GM12878 (cell line): ENCODE measurements around the gene FITM1. TPM values are rescaled to one million over a fixed set of nuclear protein-coding genes. Genes with fewer than 3 reads are reported as not detected.

ENCODE experiments used
- ATAC-seq: fragments of 200-7000 bp; cut with Tn5 transposase; 3 replicates; pipeline ENCODE4 v1.9.1; 2020; ENCODE audit warnings: mild to moderate bottlenecking, moderate library complexity
- BruUV-seq: library from RNA; stranded (reverse); fragments of 400-500 nt; replicated peaks from 2 replicates; lab custom pipeline; 2021; lab: Mats Ljungman, UMichigan
- CTCF ChIA-PET: fragments of 300-600 bp; sonication (Branson Sonifier 250); formaldehyde crosslinking; extraction: SDS; loops from one replicate; lab custom pipeline; 2021; ENCODE audit warnings: inconsistent platforms; lab: Yijun Ruan, JAX
- POLR2A ChIA-PET: fragments of 350-600 bp; formaldehyde crosslinking; extraction: SDS; loops from one replicate; lab custom pipeline; 2021; ENCODE audit warnings: inconsistent platforms; lab: Charles Lee
- RAD21 ChIA-PET: fragments of 300-600 bp; sonication (Branson Sonifier 250); formaldehyde crosslinking; loops from one replicate; lab custom pipeline; 2023; ENCODE audit warnings: antibody characterized with exemption; ENCODE audit not compliant: unreplicated experiment; lab: Charles Lee
- SMC1A ChIA-PET: fragments of 300-600 bp; sonication (Branson Sonifier 250); formaldehyde crosslinking; loops from one replicate; lab custom pipeline; 2023; ENCODE audit not compliant: unreplicated experiment, uncharacterized antibody; lab: Charles Lee
- DNase-seq: peaks from one replicate; pipeline ENCODE4 v3.0.0-alpha.2; 2011; ENCODE audit warnings: low read depth, low spot score
- FAIRE-seq: peaks from 3 replicates; lab custom pipeline; 2011; peaks lifted over from hg19 to GRCh38; lab: Jason Lieb, UNC
- H2AFZ ChIP-seq: 2 replicates; pipeline ENCODE4 v1.6.0; 2011; ENCODE audit warnings: low read depth, low read length, control low read depth; ENCODE audit not compliant: control insufficient read depth
- H3K27ac ChIP-seq: 2 replicates; pipeline ENCODE4 v1.5.1; 2011; ENCODE audit warnings: control low read depth; ENCODE audit not compliant: control insufficient read depth, insufficient read depth
- H3K27me3 ChIP-seq, 2 experiments: replicated peaks in 1 of 2; 2 replicates each; pipeline versions ENCODE4 v1.6.0 to v1.6.1; 2011; ENCODE audit warnings: low read length in 1 of 2; ENCODE audit not compliant: control insufficient read depth in 2 of 2, insufficient read depth in 2 of 2
- H3K36me3 ChIP-seq, 2 experiments: 2 replicates each; pipeline ENCODE4 v1.5.1; 2011; ENCODE audit warnings: low read length in 1 of 2; ENCODE audit not compliant: control insufficient read depth in 2 of 2, insufficient read depth in 2 of 2
- H3K4me1 ChIP-seq: 2 replicates; pipeline ENCODE4 v1.6.1; 2011; ENCODE audit warnings: mild to moderate bottlenecking, low read length, moderate library complexity, mixed read lengths; ENCODE audit not compliant: control insufficient read depth, insufficient read depth
- H3K4me2 ChIP-seq: 2 replicates; pipeline ENCODE4 v1.6.0; 2011; ENCODE audit warnings: control low read depth; ENCODE audit not compliant: control insufficient read depth, insufficient read depth
- H3K4me3 ChIP-seq: fragments of 200-600 bp; sonication (generic); 2 replicates; pipeline ENCODE4 v1.5.1; 2016
- H3K79me2 ChIP-seq: 2 replicates; pipeline ENCODE4 v1.6.0; 2011; ENCODE audit warnings: low read length; ENCODE audit not compliant: control insufficient read depth, insufficient read depth
- H3K9ac ChIP-seq: 2 replicates; pipeline ENCODE4 v1.8.0; 2011; ENCODE audit warnings: low read length, control low read depth, mixed read lengths; ENCODE audit not compliant: control insufficient read depth, insufficient read depth
- H3K9me3 ChIP-seq: replicated peaks from 3 replicates; pipeline ENCODE4 v1.5.1; 2011; ENCODE audit warnings: mild to moderate bottlenecking, low read length; ENCODE audit not compliant: control insufficient read depth, insufficient read depth
- H4K20me1 ChIP-seq: 2 replicates; pipeline ENCODE4 v1.6.0; 2011; ENCODE audit not compliant: control insufficient read depth, insufficient read depth
- BRCA1 ChIP-seq: IDR thresholded peaks from 2 replicates; pipeline ENCODE4 v1.6.1; 2011; ENCODE audit warnings: low read depth, low read length, improper control_type of control experiment
- EZH2 ChIP-seq: IDR thresholded peaks from 2 replicates; pipeline ENCODE4 v1.6.1; 2012; ENCODE audit warnings: low read depth, mild to moderate bottlenecking, control low read depth, inconsistent platforms, low read length, borderline replicate concordance; ENCODE audit not compliant: control insufficient read depth
- IRF4 ChIP-seq: IDR thresholded peaks from 2 replicates; pipeline ENCODE4 v1.6.1; 2011; ENCODE audit warnings: low read depth, low read length
- RAD51 ChIP-seq: fragments of 450-650 bp; IDR thresholded peaks from 2 replicates; pipeline ENCODE4 v1.6.1; 2016; ENCODE audit warnings: moderate library complexity, mild to moderate bottlenecking, inconsistent platforms
- RB1 ChIP-seq: fragments of 450-650 bp; formaldehyde crosslinking; IDR thresholded peaks from 2 replicates; pipeline ENCODE4 v1.6.1; 2017; ENCODE audit warnings: mild to moderate bottlenecking, borderline replicate concordance
- SIN3A ChIP-seq: IDR thresholded peaks from 2 replicates; pipeline ENCODE4 v1.6.1; 2012; ENCODE audit warnings: low read depth, low read length, improper control_type of control experiment
- SREBF2 ChIP-seq: IDR thresholded peaks from 2 replicates; pipeline ENCODE4 v1.6.1; 2012; ENCODE audit warnings: mild to moderate bottlenecking, low read length
- SUPT20H ChIP-seq: IDR thresholded peaks from 2 replicates; pipeline ENCODE4 v1.6.1; 2011; ENCODE audit warnings: low read depth, mild to moderate bottlenecking, low read length, moderate library complexity, borderline replicate concordance; ENCODE audit not compliant: control insufficient read depth
- TCF3 ChIP-seq: IDR thresholded peaks from 2 replicates; pipeline ENCODE4 v1.6.1; 2012; ENCODE audit warnings: low read depth, mild to moderate bottlenecking, low read length, borderline replicate concordance; ENCODE audit not compliant: insufficient read depth
- YY1 ChIP-seq: IDR thresholded peaks from 2 replicates; pipeline ENCODE4 v1.6.1; 2011; ENCODE audit warnings: low read depth, mild to moderate bottlenecking, low read length
- ZNF217 ChIP-seq: fragments of 450-650 bp; IDR thresholded peaks from 2 replicates; pipeline ENCODE4 v1.6.1; 2017; ENCODE audit warnings: antibody characterized with exemption, mild to moderate bottlenecking
- ZNF687 ChIP-seq: fragments of 450-650 bp; IDR thresholded peaks from 2 replicates; pipeline ENCODE4 v1.6.1; 2017; ENCODE audit warnings: mild to moderate bottlenecking, moderate library complexity
- WGBS: methylation state at CpG from one replicate; pipeline ENCODE4 v1.1.6; 2016; ENCODE audit warnings: low lambda C conversion rate; ENCODE audit not compliant: insufficient replicate concordance, insufficient coverage; ENCODE audit errors: missing lambda C conversion rate; 5-methylcytosine and 5-hydroxymethylcytosine counted together
- in situ Hi-C: fragments of 300-500 bp; cut with MboI; formaldehyde crosslinking; loops from 9 replicates; pipeline ENCODE4 v1.14.3; 2018; ENCODE audit warnings: mixed read lengths
- intact Hi-C: fragments of 100-400 bp; cut with micrococcal nuclease; formaldehyde crosslinking; loops from one replicate; pipeline ENCODE4 v1.14.2; 2022; ENCODE audit not compliant: unreplicated experiment
- polyA plus RNA-seq, 11 experiments: library from polyadenylated mRNA; depleted of rRNA in 4 of 11; unstranded in 6 of 11; stranded (reverse) in 5 of 11; fragments of >200 nt; fragmentation: Nextera tagmentation in 4 of 11; fragmentation: Illumina TruSeq in 1 of 11; extraction: Ambion mirVana in 4 of 11; extraction: Trizol in 1 of 11; gene quantifications; 1 replicate in 1 of 11; 2 replicates in 10 of 11; pipeline versions ENCODE4 v1.2.1 to v1.2.3, GENCODE V29; 2011 to 2016; ENCODE audit warnings: inconsistent platforms in 2 of 11, missing spikeins in 2 of 11, low read depth in 1 of 11
- total RNA-seq, 4 experiments: library from RNA; depleted of rRNA in 3 of 4; stranded (reverse); fragments of >200 nt in 3 of 4; fragmentation: Illumina TruSeq in 1 of 4; extraction: Trizol in 1 of 4; gene quantifications; 2 replicates each; pipeline versions ENCODE4 v1.2.1 to v1.2.3, GENCODE V29; 2013 to 2021
- TF ChIP-seq, protein P1 (sequence below): fragments of 450-650 bp; formaldehyde crosslinking; IDR thresholded peaks from 2 replicates; pipeline ENCODE4 v1.5.0; 2022; ENCODE audit warnings: mild to moderate bottlenecking, missing genetic modification characterization
- TF ChIP-seq, protein P2 (sequence below): fragments of 450-650 bp; IDR thresholded peaks from 2 replicates; pipeline ENCODE4 v1.6.1; 2017; ENCODE audit warnings: antibody characterized with exemption, mild to moderate bottlenecking, moderate library complexity

Gene FITM1
- total and polyA plus RNA-seq, 10 of the 15 experiments (the other 5 are each of a cell fraction or from before 2014, with no cell fraction given) = 0.11 to 1.9 (median 0.45) TPM; not detected in 2

DNA sequence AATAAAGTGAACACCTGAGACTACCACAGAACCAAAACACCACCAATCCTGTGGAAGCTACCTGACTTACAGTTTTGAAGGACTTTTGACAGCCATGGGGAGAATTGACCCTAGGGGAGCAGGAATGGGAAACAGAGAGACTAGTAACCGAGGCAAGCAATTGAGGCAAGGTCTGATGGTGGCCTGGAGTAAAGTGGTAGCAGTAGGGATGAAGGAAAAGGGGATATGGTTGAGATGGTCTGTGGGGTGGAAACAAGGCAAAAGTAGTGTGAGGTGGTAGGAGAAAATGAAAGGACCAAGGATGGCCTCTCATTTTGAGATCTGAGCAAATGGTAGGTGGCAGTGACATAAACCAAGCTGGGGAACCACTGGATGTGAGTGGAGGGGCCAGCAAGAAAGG is 26.4 kb downstream of the FITM1 start:
- ChIA-PET CTCF (interaction anchor here (0.6 kb wide), 1 partner anchor 20 kb away, joined by 5 read pairs; no protein-coding TSS in a partner anchor), SMC1A (interaction anchor here (0.7 kb wide), 1 partner anchor 50 kb away, joined by 3 read pairs; no protein-coding TSS in a partner anchor), POLR2A (interaction anchor here (0.8 to 1.3 kb wide), 3 partner anchors 9 to 38 kb away, joined by 3 to 7 read pairs (median 3); partner anchors contain the start of genes PSME2 and RNF31), RAD21 (interaction anchor here (1.8 kb wide), 1 partner anchor 21 kb away, joined by 4 read pairs; the partner anchor contains the start of gene PSME1)
- Histone ChIP-seq H4K20me1 (no peaks in the 10 kb centered on the region), H3K4me1 (peaks cover 11% of the 10 kb centered on the region), H3K36me3 (peaks cover 25 to 29% of the 10 kb centered on the region in 2 experiments), H3K4me3 (no peak overlapping the region), H3K27ac (no peak overlapping the region), H3K9me3 (no peaks in the 10 kb centered on the region), H3K27me3 (no peaks in the 10 kb centered on the region), H3K9ac (no peak overlapping the region), H2AFZ (no peak overlapping the region), H3K79me2 (peaks cover 9% of the 10 kb centered on the region), H3K4me2 (no peak overlapping the region)
- 100% methylated on average over 1 of the region's 1 CpG for WGBS
- DNase-seq (no peak), FAIRE-seq (no peak), ATAC-seq (no peak)
- intact Hi-C loops (no loop called here), in situ Hi-C loops (no loop called here)
- no TSS peak for BruUV-seq
- TF ChIP-seq RAD51 = no peak
- TF ChIP-seq SIN3A = no peak
- TF ChIP-seq TCF3 = no peak
- TF ChIP-seq ZNF687 = no peak
- TF ChIP-seq EZH2 = no peak
- TF ChIP-seq IRF4 = no peak
- TF ChIP-seq RB1 = no peak
- no peak for TF ChIP-seq SREBF2
- no peak for TF ChIP-seq YY1
- no peak for TF ChIP-seq BRCA1
- TF ChIP-seq, protein P1, sequence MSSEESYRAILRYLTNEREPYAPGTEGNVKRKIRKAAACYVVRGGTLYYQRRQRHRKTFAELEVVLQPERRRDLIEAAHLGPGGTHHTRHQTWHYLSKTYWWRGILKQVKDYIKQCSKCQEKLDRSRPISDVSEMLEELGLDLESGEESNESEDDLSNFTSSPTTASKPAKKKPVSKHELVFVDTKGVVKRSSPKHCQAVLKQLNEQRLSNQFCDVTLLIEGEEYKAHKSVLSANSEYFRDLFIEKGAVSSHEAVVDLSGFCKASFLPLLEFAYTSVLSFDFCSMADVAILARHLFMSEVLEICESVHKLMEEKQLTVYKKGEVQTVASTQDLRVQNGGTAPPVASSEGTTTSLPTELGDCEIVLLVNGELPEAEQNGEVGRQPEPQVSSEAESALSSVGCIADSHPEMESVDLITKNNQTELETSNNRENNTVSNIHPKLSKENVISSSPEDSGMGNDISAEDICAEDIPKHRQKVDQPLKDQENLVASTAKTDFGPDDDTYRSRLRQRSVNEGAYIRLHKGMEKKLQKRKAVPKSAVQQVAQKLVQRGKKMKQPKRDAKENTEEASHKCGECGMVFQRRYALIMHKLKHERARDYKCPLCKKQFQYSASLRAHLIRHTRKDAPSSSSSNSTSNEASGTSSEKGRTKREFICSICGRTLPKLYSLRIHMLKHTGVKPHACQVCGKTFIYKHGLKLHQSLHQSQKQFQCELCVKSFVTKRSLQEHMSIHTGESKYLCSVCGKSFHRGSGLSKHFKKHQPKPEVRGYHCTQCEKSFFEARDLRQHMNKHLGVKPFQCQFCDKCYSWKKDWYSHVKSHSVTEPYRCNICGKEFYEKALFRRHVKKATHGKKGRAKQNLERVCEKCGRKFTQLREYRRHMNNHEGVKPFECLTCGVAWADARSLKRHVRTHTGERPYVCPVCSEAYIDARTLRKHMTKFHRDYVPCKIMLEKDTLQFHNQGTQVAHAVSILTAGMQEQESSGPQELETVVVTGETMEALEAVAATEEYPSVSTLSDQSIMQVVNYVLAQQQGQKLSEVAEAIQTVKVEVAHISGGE (CRISPR knock-in tag) = no peak
- TF ChIP-seq ZNF217 = no peak
- no peak for TF ChIP-seq SUPT20H
- TF ChIP-seq, protein P2, sequence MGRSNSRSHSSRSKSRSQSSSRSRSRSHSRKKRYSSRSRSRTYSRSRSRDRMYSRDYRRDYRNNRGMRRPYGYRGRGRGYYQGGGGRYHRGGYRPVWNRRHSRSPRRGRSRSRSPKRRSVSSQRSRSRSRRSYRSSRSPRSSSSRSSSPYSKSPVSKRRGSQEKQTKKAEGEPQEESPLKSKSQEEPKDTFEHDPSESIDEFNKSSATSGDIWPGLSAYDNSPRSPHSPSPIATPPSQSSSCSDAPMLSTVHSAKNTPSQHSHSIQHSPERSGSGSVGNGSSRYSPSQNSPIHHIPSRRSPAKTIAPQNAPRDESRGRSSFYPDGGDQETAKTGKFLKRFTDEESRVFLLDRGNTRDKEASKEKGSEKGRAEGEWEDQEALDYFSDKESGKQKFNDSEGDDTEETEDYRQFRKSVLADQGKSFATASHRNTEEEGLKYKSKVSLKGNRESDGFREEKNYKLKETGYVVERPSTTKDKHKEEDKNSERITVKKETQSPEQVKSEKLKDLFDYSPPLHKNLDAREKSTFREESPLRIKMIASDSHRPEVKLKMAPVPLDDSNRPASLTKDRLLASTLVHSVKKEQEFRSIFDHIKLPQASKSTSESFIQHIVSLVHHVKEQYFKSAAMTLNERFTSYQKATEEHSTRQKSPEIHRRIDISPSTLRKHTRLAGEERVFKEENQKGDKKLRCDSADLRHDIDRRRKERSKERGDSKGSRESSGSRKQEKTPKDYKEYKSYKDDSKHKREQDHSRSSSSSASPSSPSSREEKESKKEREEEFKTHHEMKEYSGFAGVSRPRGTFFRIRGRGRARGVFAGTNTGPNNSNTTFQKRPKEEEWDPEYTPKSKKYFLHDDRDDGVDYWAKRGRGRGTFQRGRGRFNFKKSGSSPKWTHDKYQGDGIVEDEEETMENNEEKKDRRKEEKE = no peak
